Retinal pigment epithelial cell (primary cell): ENCODE results near the gene FNDC3B.

Experiments
- DNase-seq: peaks from one replicate; pipeline ENCODE4 v3.0.0-alpha.2; 2010; ENCODE audit warnings: low read depth
- H3K4me3 ChIP-seq: 2 replicates; pipeline ENCODE4 v1.5.1; 2011; ENCODE audit warnings: mild to moderate bottlenecking, low read length, control low read depth, moderate library complexity
- CTCF ChIP-seq: conservative IDR thresholded peaks from 2 replicates; pipeline ENCODE4 v1.5.1; 2011; ENCODE audit warnings: low read depth, low read length, control low read depth, inconsistent platforms

The FNDC3B gene

GRCh38 chr3:172002512-172003078 is 36.8 kb upstream of the FNDC3B start:
- no peak for TF ChIP-seq CTCF
- H3K4me3 ChIP-seq = no peak overlapping the region
- DNase-seq = no peak

DNA sequence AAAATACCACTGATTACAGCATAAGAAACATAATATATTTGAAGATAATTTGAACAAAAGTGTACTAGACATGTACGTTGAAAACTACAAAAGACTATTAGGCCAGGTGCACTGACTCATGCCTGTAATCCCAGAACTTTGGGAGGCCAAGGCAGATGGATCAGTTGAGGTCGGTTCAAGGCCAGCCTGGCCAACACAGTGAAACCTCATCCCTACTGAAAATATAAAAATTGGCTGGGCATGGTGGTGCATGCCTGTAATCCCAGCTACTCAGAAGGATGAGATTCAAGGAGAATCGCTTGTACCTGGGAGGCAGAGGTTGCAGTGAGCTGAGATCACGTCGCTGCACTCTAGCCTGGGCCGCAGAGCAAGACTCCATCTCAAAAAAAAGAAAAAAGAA is 36.2 kb upstream of the FNDC3B start:
- no peak for DNase-seq
- no peak overlapping the region for H3K4me3 ChIP-seq
- TF ChIP-seq CTCF = no peak

DNA sequence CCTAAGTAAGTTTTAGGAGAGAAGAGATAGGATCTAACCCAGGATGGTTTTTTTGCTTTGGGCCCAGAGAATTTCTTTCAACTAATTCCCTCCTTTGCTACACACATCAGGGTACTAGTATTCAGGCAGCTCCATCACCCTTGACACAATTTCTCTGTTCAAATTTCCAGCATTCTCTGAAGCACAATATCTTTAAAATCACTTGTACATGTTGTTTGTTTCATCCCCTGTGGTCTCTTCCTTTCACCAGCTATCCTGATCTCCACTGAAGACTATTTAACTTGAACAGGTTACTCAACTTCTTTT is 32.4 kb upstream of the FNDC3B start:
- H3K4me3 ChIP-seq = no peak overlapping the region
- TF ChIP-seq CTCF = no peak
- DNase-seq = no peak

DNA sequence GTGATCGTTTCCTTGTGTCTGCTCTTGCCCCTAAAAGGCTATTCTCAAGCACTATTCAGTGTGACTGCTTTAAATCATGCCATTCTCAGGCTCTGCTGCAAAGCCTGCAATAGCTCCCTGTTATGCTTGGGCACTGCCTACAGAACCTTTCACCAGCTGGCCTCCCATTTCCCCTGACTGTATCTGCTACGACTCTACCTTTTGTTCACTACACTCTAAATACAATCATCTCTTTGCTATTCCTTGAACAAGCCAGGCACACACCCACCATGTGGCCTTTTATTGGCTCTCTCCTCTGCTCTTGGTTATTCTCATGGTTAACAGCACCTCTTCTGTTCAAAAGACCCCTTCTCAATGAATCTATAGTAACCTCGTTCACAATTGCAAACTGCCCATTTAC is 29.6 kb upstream of the FNDC3B start:
- no peak overlapping the region for H3K4me3 ChIP-seq
- no peak for TF ChIP-seq CTCF
- no peak for DNase-seq

DNA sequence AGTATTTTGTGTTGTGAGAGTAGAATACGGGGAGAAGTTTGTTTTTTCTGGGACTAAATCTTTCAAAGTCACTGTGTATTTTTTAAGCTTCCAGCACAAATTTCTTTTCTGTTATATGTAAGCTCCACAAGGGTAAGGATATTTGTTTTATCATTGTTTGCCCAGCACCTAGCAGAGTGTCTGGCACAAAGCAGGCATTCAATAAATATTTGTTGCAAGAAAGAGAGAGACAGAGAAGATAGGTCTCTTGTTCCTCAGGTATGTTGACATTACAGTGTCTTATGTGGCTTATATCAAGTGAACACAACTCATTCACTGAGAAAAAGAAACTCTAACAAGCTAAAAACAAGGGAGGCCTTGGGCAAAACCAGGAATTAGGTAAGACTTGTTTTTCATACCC is 26.6 kb upstream of the FNDC3B start:
- DNase-seq = no peak
- no peak overlapping the region for H3K4me3 ChIP-seq
- TF ChIP-seq CTCF = no peak

- no peak for DNase-seq
- no peak for TF ChIP-seq CTCF
- no peak overlapping the region for H3K4me3 ChIP-seq
Observed at GRCh38 chr3:172014145-172014544, 25.2 kb upstream of the FNDC3B start.

DNA sequence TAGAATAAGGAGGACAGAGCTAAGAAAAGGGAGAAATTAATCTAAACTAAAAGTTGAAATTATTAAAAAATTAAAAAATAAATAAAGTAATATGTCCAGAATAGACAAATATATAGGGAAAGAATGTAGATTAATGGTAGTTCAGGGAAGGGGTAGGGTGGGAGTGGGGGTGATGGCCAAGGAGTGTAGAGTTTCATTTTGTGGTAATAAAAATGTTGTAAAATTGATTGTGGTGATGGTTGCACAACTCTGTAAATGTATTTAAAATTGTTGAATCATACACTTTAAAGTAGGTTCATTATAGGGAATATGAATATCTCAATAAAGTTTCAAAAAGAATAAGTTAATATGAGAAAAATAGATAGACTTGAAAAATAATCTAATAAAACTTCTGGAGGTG is 21.0 kb upstream of the FNDC3B start:
- H3K4me3 ChIP-seq = no peak overlapping the region
- TF ChIP-seq CTCF = no peak
- no peak for DNase-seq
